Measurements from ENCODE around the gene MYB.

The MYB gene

DNA sequence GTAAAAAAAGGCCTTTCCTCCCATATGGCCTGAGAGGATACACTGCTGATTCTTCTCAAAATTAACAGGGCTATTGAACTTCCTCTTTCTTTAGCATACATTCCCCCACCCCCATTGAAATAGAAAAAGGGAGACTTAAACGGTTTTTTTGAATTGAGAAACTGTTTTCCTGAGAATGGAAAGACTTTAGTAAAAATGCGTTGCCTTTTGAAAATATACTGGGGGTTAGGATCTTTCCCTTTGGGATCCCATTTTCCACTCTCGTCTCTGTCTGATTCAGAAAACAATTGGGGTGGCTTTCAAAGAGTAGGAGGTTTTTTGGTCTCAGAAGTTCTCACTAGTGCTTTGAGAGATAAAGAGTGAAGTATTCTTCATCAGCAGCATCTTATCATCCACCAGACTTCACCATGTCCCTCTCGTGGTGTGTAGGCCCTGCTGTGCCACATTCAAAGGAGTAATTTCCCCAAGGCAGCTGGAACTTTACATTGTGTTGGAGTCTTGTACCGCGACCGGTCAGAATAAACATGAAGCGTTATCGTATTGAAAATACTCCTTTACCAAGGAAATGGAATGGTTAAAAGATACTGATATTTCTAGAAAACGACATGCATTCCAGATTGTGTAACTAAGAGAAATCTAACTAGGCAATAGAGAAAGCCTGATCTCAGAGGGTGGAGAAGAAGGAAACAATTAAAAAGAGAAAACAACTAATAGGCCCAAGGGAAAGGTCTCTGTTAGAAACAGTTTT, 10.6 kb downstream of the MYB start:
- DNase-seq: no peak

DNA sequence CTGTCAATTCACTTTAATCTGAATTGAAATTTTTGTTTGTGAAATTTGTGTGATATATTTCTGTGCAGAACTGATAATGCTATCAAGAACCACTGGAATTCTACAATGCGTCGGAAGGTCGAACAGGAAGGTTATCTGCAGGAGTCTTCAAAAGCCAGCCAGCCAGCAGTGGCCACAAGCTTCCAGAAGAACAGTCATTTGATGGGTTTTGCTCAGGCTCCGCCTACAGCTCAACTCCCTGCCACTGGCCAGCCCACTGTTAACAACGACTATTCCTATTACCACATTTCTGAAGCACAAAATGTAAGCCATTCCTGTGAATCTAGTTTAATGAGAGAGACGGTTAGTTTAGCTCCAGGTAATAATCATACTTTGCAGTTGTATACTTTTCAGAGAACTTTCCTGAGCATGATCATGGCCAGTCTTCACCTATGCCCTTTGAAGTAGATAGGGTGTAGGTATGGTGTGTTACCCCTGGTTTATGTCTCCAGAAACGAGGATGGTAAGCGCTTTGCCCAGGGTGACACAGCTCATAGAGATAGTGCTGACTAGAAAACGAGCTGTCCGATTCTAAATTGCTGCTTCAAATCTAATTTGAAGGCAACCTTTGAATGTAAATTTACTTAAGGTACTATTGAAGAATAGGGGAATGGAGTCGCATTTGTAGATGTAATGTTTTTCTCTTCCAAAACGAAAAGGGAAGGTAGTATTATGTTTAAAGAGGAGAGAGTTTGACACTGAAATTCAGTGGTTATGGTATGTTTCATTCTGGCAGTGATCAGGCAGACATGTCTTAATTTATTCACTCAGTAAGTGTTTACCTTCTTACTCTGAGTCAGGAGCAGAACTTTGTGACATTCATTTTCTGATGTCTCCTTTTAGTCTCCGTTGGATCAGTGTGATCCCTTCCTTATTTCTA, 11.4 kb downstream of the MYB start:
- DNase-seq: no peak

DNA sequence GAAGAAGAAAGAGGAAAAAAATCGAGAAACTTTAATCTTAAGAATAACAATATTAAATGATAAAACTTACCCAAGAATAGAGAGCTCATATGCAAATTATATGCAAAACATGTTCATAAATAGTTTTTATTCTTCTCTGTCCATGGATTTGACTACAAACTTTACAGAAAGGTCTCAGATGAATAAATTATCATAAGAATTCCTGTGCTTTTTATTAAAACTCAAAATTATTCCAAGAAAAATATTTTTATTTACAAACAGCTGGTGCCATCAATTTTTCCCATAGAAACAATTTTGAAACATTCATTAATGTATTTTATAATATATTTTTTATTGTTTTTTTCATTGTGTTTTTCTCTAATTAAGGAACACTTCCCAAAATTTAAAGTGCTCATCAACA, 12.1 kb downstream of the MYB start:
- no peak for DNase-seq

DNA sequence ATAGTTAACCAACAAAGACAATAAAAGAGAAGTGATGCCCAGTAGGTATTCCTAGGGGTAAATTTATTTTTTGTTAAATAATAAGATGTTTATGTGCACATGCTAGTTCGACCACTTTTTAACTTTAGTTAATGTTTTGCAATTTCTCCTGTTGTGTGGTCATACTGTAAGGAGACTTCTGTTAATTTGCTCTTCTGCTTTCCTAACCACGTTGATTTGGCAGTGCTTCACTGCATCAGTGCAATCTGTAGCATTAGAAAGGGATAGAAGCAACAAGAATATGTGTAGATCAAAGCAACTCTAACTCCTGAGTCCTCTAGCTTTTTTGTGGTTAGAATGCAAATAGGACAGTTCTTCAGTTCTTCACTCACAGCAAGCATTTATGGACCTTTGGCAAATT, 13.9 kb downstream of the MYB start:
- no peak for DNase-seq

DNA sequence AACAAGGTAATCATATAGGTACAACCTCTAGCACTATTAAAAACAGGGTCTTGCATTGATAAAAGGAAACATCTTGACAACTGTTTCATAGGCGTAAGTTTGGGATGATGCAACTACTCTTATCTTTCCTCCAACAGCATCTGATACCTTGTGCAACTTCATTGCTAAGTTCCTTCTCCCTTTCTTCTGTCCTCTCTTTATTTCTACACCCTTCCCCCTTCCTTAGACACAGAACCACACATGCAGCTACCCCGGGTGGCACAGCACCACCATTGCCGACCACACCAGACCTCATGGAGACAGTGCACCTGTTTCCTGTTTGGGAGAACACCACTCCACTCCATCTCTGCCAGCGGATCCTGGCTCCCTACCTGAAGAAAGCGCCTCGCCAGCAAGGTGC, 14.4 kb downstream of the MYB start:
- DNase-seq: no peak

DNA sequence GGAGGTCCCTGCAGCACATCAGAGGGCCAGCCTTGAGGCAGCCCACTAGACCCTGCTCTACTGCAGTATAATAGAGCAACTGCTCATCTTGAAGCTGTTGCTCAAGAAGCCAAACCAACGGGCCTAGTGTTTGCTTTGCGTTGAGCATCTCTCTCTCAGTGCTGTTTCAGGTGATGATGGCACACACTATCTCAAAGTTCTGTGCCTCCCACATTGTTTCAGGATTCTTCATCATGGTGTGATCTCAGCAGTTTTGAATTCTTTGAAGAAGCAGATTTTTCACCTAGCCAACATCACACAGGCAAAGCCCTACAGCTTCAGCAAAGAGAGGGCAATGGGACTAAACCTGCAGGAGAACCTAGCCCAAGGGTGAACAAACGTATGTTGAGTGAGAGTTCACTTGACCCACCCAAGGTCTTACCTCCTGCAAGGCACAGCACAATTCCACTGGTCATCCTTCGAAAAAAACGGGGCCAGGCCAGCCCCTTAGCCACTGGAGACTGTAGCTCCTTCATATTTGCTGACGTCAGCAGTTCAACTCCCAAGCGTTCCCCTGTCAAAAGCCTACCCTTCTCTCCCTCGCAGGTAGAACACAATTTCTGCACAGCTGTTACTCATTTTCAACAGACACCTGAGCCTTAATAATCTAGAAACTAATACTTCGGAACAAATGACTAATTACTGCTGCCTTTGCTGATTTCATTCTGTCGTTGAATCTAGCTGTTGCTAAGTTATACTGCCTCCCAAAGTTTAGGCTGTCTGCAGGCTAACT, 15.8 kb downstream of the MYB start:
- DNase-seq: no peak

DNA sequence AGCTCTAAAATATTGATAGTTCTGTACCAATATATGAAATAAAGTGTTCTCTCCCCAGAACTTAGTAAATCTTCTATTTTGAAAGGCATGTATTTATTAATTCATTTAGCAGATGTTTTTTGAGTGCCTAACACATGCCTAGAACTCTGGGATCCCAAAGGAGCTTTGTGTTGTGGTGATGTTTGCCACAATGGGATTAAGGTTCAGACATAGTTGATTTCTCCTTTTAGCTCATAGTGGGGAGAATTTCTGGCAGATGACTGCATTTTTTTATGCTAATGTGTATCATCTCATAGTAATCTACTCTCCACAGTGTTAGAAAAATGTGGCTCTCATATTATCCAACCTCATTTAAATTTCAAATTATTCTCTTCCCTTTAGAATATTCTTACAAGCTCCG, 21.7 kb downstream of the MYB start:
- no peak for DNase-seq

DNA sequence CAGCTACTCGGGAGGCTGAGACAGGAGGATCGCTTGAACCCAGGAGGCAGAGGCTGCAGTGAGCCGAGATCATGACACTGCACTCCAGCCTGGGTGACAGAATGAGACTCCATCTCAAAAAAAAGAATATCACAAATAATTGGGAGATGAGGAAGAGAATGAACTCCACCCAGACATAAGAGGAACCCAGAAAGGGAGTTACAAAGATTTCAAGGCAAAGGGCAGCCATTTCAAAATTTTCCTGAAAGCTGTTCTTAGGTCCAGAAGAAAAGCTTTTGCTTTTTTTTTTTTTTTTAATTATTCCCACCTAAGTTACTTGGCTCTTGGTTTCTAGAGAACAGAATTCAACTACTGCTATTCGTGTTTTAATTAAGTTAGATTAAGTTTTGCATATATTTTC, 23.8 kb downstream of the MYB start:
- no peak for DNase-seq

DNA sequence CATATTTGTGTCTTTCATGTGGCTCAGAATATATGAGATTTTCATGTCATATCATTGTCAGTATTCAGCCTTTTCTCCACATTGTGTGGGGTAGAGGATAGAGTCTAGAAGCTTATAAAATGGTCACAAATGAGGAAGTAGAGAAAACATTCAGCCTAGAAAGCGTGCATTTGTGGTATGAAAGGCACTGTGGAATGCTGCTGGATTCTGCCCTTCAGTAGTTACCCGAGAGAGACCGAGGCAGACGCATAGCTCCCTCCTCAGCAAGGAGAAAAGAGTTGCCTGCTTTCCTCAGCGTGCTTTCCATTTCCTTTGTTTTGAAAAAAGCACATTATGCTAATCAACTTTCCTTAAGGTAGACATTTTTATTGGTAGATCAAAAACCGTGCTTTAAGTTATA, 28.7 kb downstream of the MYB start:
- no peak for DNase-seq

DNA sequence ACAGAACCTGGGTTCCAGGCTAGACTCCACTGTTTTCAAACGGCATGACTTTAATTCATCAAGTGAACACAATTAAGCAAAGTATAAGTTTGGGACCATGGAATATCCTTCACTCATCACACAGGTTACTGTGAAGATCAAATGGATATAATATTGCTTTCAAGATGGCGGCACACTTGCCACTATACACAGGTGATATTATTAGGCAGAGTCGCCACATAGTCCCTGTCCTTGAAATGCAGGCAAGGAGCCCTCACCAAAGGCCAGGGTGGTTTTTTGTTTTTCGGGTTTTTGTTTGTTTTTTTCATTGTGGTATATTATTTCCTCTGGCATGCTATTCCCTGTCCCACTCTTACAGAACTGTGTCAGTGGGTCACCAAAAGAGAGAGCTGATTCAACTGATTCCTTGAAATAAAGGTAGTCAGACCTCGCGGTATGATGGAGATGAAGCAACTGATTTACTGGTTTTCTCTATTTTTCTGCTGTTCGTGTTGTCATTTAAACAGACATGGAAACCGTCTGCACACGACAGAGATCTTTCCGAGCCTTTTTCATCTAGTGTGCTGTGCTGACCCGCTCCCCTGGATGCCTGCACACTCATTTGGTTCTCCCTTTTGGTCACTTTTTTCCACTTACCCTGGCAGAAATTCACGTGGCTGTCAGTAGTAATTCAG, 29.7 kb downstream of the MYB start:
- no peak for DNase-seq

DNA sequence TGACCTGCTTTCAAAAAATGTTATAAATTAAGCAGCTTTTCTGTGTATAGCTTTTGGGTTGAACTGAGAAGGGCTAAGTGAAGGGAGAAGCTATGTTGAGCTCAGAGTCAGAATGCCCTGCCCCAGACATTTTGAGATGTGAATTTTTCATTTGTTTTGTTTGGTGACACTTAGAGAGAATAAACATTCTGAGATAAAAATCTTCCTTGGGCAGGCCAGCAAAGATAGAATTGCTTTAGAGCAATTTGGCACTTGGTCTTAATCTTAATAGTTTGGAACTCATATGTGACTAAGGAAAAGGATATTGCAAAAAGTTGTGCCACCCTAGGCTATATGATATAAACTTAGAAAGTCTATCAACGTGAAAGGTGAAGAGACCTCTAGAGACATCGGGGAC, 30.2 kb downstream of the MYB start:
- no peak for DNase-seq

DNA sequence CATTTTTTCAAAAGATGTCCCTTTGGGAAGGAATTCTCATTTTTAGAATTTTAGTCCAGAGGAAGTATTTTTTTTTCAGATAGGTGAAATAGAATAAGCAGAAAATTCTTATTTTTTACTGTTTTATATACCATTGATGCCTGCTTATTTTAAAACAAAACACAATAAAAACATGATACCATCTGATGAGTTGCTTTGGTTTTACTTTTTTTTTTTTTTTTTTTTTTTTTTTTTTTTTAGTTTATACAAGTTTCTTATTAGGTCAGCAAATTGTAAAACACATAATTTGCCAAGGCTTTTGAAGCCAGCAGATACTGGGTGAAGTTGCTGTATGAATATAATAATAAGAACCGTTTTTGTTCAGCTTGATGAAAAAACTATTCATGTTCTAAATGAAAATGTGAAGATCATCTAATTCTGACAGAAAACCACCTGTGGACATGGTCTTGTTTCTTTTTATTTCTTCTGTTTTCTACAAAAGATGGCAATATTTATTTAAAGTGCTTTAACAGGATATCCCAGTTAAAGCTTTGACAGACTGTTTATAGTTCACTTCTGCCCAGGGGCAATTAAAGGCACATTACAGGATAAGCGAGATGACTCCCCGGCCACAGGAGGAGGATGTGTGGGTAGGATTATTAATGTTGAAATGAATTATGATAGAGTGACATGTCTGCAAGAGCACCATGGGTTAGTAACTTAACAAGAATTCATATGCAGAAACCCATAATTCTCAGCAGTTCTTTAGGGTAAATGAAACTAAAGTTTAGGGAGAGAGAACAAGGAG, 31.1 kb downstream of the MYB start:
- DNase-seq: no peak

DNA sequence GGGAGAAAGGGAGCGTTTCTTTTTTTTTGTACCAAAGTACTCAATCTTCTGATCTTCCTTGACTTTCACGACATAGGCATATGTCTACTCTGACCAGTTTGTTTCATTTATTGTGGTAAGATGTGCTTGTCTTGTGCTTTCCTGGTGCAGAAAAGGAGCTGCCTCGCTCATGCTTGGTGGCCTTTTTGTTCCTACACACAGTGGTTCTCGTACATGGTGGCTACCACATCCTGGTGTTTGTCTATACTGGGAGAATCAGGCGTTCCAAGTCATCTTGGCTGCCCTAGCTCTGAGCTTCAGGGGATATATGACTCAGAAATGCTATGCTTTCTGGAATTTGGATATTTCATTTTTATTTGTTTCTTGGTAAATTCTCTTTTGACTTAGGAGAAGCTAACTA, 31.8 kb downstream of the MYB start:
- DNase-seq: no peak

DNA sequence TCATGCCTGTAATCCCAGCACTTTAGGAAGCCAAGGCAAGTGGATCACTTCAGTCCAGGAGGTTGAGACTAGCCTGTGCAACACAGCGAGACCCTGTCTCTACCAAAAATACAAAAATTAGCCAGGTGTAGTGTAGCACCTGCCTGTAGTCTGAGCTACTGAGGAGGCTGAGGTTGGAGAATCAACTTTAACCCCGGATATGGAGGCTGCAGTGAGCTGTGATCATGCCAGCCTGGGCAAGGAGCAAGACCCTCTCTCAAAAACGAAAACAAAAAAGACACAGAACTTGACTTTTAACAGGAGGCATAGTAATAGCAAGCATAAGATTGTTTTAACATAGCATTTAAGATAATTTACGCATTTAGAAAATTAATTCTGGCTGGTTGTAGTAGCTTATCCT, 32.5 kb downstream of the MYB start:
- no peak for DNase-seq

DNA sequence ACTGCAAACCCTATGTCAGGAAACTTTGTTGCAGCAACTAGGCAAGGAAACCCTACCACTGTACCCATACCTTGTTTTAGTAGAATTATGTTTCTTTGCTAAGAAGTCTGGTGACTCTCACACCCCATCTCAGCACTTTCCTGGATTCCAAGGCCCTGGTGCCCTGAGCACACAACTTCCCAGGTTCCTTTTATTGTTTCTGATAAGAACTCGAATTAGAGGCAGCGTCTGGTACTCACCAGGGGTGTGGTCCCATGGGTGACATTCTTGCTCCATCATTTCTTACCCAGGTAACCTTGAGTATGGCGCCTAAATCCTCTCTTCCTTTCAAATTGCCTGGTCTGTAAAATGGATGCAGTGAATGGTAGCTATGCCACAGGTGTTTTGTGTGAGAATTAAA, 34.1 kb downstream of the MYB start:
- no peak for DNase-seq

DNA sequence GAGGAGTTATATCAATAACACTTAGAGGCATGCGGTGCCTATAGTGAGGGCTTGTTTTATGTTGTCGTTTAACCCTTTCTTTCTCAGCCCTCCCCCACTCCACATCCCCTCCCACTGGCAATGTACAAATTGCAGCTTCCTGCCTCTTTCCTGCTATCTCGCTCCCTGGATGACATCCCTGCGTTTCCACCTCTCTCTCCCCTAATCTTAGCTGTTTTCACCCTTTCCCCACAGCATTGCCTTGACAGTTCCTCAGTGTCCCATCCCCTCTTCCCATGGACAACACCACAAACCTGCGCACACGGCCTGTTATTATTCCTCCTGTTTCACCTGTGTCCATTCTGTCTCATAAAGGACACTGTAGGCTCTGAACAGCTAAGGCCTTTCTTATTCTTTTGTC, 34.5 kb downstream of the MYB start:
- no peak for DNase-seq

DNA sequence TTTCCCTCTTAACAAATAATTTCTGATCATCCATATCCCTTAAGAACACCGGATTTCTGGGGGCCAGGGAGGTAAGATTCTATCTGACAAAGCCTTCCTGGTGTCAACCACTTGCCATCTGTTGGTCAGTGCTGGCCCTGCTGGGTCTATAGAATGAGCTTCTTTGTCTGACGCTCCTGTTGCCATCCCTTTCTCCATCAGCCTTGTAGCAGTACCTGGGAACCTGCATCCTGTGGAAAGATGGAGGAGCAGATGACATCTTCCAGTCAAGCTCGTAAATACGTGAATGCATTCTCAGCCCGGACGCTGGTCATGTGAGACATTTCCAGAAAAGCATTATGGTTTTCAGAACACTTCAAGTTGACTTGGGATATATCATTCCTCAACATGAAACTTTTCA, 36.6 kb downstream of the MYB start:
- no peak for DNase-seq

DNA sequence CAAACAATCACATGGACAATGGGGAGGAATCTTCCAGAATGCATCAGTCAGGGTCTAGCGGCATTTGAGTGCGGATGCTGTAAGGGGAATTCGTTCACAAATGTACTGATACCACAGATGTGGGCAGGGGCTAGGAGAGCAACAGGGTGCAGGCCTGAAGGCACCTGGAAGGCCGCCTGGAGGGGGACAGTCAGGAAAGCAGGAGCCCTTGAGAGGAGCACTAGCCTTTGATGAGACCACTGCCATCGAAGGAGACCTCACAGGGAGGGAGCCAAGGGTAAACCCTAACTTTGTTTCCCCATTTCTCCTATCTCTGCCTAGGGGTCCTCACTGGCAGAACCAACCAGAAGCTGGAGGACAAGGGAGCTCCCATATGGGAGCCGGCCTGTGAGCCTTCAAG, 38.2 kb downstream of the MYB start:
- no peak for DNase-seq

DNA sequence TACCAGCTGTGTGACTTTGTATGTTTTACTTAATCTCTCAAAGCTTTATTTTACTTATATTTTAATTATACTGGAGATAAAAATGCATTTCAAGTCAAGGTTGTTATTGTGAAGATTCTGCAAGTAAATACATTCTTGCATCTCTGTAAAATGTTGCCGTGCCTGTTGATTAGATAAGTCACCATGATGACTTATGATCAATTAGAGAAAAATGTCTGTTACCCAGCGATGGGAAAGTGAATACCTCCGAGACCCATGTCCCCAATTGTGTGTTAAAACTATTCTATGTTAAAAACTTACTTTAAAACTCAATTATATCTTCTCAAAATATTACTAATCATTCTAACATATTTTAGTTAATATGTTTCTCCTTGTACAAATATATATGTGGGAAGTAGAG, 39.9 kb downstream of the MYB start:
- no peak for DNase-seq

DNA sequence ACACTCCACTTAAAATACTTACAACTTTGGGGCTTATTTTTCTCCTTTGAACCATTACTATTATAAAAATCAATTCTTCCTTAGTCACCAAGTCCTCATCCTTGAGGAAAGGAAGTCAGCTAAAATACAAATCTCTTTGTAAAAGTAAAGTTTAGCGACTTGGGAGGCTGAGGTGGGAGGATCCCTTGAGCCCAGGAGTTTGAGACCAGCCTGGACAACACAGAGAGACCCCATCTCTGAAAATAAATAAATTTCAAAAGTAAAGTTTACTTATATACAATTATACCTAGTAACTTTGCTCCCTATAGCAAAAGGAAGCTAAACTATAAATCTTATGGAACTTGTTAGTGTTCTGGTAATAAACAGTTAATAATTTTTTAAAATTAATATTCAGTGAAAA, 40.4 kb downstream of the MYB start:
- DNase-seq: no peak

DNA sequence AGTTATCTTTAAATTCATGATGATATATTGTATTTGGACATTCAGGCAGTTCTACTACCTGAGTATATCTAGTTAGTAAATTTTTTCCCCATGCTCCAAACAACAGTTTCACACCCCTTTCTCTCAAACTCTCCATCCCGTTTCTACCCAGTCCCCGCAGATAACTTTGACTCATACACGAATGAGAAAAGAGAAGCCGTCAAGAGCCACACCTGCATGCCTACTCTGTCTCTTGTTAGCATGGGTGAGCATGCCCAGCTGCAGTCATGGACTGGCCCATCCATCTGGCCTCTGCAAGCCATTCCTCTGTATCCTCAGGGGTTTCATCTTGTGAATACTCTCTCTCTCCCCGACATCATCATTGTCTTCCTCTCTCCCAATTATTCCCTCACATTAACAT, 41.5 kb downstream of the MYB start:
- DNase-seq: no peak

DNA sequence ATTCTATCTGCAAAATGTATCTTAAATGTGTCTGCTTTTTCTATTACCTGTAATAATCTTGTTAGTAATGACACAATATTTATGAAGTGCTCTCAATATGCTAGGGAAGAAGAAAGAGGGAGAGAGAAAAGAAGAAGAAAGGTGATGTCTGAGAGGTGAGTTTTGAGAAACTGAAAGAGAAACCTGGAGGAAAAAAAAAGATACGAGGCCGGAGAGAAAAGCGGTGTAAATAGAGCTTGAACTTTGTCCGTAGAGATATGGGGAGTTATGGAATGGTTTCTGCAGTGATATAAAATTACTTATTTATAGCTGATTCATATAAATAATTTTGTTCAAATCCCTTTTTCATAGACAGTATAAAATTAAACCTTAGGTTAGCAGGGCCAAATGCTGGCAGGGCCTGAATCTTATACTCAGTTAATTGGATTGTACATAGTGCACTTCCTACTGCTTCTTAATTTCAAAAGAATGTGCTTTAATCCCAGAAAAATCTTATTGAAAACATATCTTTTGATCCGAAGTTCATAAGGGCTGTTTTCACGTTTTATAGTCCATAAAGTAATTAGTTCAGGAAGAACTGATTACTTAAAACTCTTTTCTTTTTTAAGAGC, 43.0 kb downstream of the MYB start:
- DNase-seq: no peak
